Tibial nerve (tissue), 4 donors: Measurements from ENCODE around the gene WDR37. TPM values are rescaled to one million over a fixed set of nuclear protein-coding genes. Genes with fewer than 3 reads are reported as not detected.
A peak's percentile ranks its signal among the peaks of the same experiment; 100 is the strongest.

ENCODE experiments used
- DNase-seq, 2 donors: peaks; one replicate each; pipeline ENCODE4 v3.0.0-alpha.2; 2019; ENCODE audit warnings: low spot score in 2 of 2
- H3K27ac ChIP-seq, 4 donors: fragments of 200-600 bp; sonication (generic) in 3 of 4; one replicate each; pipeline ENCODE4 v1.5.1; 2017 to 2019; ENCODE audit warnings: mild to moderate bottlenecking in 1 of 4
- H3K27me3 ChIP-seq, 2 donors: fragments of 200-600 bp; sonication (generic) in 1 of 2; one replicate each; pipeline versions ENCODE4 v1.5.1 to v1.6.0; 2017 to 2019
- H3K36me3 ChIP-seq, 3 donors: fragments of 200-600 bp; sonication (generic); one replicate each; pipeline ENCODE4 v1.5.1; 2018 to 2019
- H3K4me1 ChIP-seq, 4 donors: fragments of 200-600 bp; sonication (generic) in 3 of 4; one replicate each; pipeline ENCODE4 v1.5.1; 2017 to 2019
- H3K4me3 ChIP-seq, 4 donors: fragments of 200-600 bp; sonication (generic) in 3 of 4; one replicate each; pipeline ENCODE4 v1.5.1; 2017 to 2019; ENCODE audit warnings: mild to moderate bottlenecking in 1 of 4, moderate library complexity in 1 of 4
- H3K9me3 ChIP-seq, 4 donors: fragments of 200-600 bp; sonication (generic) in 3 of 4; one replicate each; pipeline ENCODE4 v1.5.1; 2017 to 2019
- EP300 ChIP-seq, 2 donors: sonication (generic); formaldehyde crosslinking; IDR thresholded peaks; one replicate each; pipeline ENCODE4 v1.6.1; 2017; ENCODE audit warnings: antibody characterized with exemption in 2 of 2, mild to moderate bottlenecking in 1 of 2
- POLR2A ChIP-seq, 2 donors: fragments of 450-650 bp; IDR thresholded peaks; one replicate each; pipeline ENCODE4 v1.6.1; 2017; ENCODE audit warnings: antibody characterized with exemption in 2 of 2, mild to moderate bottlenecking in 2 of 2, moderate library complexity in 2 of 2
- WGBS, 2 donors: methylation state at CpG; one replicate each; pipeline ENCODE4 v1.1.5; 2018; 5-methylcytosine and 5-hydroxymethylcytosine counted together
- total RNA-seq, 4 donors: library from RNA; depleted of rRNA; stranded (reverse); fragments of >200 nt; gene quantifications; one replicate each; pipeline ENCODE4 v1.1.0, GENCODE V29; 2016
- TF ChIP-seq, protein P1 (sequence below), 5 experiments: fragments of 200-600 bp in 3 of 5; fragments of 450-650 bp in 2 of 5; sonication (generic) in 3 of 5; IDR thresholded peaks; one replicate each; pipeline ENCODE4 v1.5.1; 2016 to 2019; ENCODE audit warnings: antibody characterized with exemption in 5 of 5, mild to moderate bottlenecking in 3 of 5, moderate library complexity in 2 of 5

Gene WDR37
- total RNA-seq, 4 donors from 2014 or later, result 9.6 to 14.4 (median 12.9) TPM

DNA sequence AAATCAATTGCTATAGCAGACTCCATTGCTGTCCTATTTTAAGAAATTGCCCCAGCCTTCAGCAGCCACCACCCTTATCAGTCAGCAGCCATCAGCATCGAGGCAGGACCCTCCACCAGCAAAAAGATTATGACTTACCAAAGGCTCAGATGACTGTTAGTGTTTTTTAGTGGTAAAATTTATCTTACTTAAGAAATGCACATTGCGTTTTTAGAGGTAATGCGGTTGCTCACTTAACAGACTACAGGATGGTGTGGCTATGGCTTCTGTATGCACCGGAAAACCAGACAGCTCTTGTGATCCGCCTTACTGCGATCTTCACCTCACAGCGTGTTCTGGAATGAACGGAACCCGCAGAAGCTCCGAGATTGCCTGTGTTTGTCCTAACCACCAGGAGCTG, 58.1 kb downstream of the WDR37 start:
- 80 to 84% methylated on average over 10 of the region's 10 CpGs for WGBS, 2 donors
- H3K4me3 ChIP-seq, result no peak overlapping the region
- TF ChIP-seq POLR2A (IDR thresholded peaks at IDR 0.05) (no peak), EP300 (IDR thresholded peaks at IDR 0.05) (no peak)
- TF ChIP-seq, protein P1, sequence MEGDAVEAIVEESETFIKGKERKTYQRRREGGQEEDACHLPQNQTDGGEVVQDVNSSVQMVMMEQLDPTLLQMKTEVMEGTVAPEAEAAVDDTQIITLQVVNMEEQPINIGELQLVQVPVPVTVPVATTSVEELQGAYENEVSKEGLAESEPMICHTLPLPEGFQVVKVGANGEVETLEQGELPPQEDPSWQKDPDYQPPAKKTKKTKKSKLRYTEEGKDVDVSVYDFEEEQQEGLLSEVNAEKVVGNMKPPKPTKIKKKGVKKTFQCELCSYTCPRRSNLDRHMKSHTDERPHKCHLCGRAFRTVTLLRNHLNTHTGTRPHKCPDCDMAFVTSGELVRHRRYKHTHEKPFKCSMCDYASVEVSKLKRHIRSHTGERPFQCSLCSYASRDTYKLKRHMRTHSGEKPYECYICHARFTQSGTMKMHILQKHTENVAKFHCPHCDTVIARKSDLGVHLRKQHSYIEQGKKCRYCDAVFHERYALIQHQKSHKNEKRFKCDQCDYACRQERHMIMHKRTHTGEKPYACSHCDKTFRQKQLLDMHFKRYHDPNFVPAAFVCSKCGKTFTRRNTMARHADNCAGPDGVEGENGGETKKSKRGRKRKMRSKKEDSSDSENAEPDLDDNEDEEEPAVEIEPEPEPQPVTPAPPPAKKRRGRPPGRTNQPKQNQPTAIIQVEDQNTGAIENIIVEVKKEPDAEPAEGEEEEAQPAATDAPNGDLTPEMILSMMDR (IDR thresholded peaks at IDR 0.05), result no peak
- no peaks in the 10 kb centered on the region for H3K27me3 ChIP-seq
- peak overlapping the region in 1 of 4 donors; percentile 64 for H3K27ac ChIP-seq
- H3K4me1 ChIP-seq, result peaks cover 0 to 7% (median 0%) of the 10 kb centered on the region in 4 donors
- no peaks in the 10 kb centered on the region for H3K9me3 ChIP-seq
- peaks cover 0 to 85% (median 0%) of the 10 kb centered on the region in 3 donors for H3K36me3 ChIP-seq
- DNase-seq, result no peak

- 52 to 54% methylated on average over 12 of the region's 12 CpGs for WGBS, 2 donors
- no peak for DNase-seq
- H3K36me3 ChIP-seq, result peaks cover 0 to 84% (median 0%) of the 10 kb centered on the region in 3 donors
- H3K27me3 ChIP-seq, result no peaks in the 10 kb centered on the region
- no peak overlapping the region for H3K4me3 ChIP-seq
- H3K4me1 ChIP-seq, result peaks cover 0 to 7% (median 0%) of the 10 kb centered on the region in 4 donors
- TF ChIP-seq EP300 (IDR thresholded peaks at IDR 0.05) (peak in 1 of 2 donors; percentile 25), POLR2A (IDR thresholded peaks at IDR 0.05) (no peak)
- TF ChIP-seq, protein P1 (IDR thresholded peaks at IDR 0.05), result no peak
- no peaks in the 10 kb centered on the region for H3K9me3 ChIP-seq
- peak overlapping the region in 1 of 4 donors; percentile 64 for H3K27ac ChIP-seq
Observed at GRCh38 chr10:1114719-1115606, 58.8 kb downstream of the WDR37 start.

DNA sequence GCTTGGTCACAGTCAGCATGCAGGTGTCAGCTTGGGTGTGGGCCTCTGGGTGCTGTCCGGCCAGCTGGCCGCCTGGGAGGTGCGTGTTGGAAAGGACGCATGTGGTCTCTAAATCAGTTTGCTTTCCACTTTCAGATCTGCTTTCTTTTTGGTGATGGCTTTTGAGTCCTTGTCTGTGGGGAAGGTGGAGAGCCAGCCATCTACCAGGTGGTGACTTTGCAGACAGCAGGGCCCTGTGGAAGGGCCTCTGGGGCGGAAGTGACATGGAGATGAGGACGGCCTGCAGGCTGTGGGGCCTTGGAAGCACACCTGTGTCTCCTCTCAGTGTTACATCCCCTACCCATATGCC, 59.4 kb downstream of the WDR37 start:
- H3K9me3 ChIP-seq, result no peaks in the 10 kb centered on the region
- TF ChIP-seq POLR2A (IDR thresholded peaks at IDR 0.05) (no peak), EP300 (IDR thresholded peaks at IDR 0.05) (no peak)
- H3K27me3 ChIP-seq, result no peaks in the 10 kb centered on the region
- DNase-seq, result no peak
- H3K36me3 ChIP-seq, result peaks cover 0 to 84% (median 0%) of the 10 kb centered on the region in 3 donors
- WGBS, 2 donors, result 86 to 87% methylated on average over 6 of the region's 6 CpGs
- peak overlapping the region in 1 of 4 donors; percentile 64 for H3K27ac ChIP-seq
- no peak overlapping the region for H3K4me3 ChIP-seq
- H3K4me1 ChIP-seq, result peaks cover 0 to 1% (median 0%) of the 10 kb centered on the region in 4 donors

GRCh38 chr10:1116051-1116450, 59.9 kb downstream of the WDR37 start:
- no peak overlapping the region for H3K4me3 ChIP-seq
- 87 to 91% methylated on average over 12 of the region's 12 CpGs for WGBS, 2 donors
- no peaks in the 10 kb centered on the region for H3K9me3 ChIP-seq
- DNase-seq, result no peak
- H3K4me1 ChIP-seq, result no peaks in the 10 kb centered on the region
- TF ChIP-seq EP300 (IDR thresholded peaks at IDR 0.05) (no peak), POLR2A (IDR thresholded peaks at IDR 0.05) (no peak)
- TF ChIP-seq, protein P1 (IDR thresholded peaks at IDR 0.05), result no peak
- H3K27ac ChIP-seq, result peak overlapping the region in 1 of 4 donors; percentile 64
- no peaks in the 10 kb centered on the region for H3K27me3 ChIP-seq
- peaks cover 0 to 86% (median 0%) of the 10 kb centered on the region in 3 donors for H3K36me3 ChIP-seq

- H3K4me1 ChIP-seq, result no peaks in the 10 kb centered on the region
- no peaks in the 10 kb centered on the region for H3K9me3 ChIP-seq
- H3K27ac ChIP-seq, result no peak overlapping the region
- TF ChIP-seq EP300 (IDR thresholded peaks at IDR 0.05) (no peak), POLR2A (IDR thresholded peaks at IDR 0.05) (no peak)
- TF ChIP-seq, protein P1 (IDR thresholded peaks at IDR 0.05), result no peak
- no peak overlapping the region for H3K4me3 ChIP-seq
- WGBS, 2 donors, result 89% methylated on average over 10 of the region's 10 CpGs
- H3K36me3 ChIP-seq, result peaks cover 0 to 93% (median 0%) of the 10 kb centered on the region in 3 donors
- no peaks in the 10 kb centered on the region for H3K27me3 ChIP-seq
- no peak for DNase-seq
Observed at GRCh38 chr10:1116696-1117280, 60.6 kb downstream of the WDR37 start.
